ENCODE data around the gene ZBTB20.

Gene ZBTB20

DNA sequence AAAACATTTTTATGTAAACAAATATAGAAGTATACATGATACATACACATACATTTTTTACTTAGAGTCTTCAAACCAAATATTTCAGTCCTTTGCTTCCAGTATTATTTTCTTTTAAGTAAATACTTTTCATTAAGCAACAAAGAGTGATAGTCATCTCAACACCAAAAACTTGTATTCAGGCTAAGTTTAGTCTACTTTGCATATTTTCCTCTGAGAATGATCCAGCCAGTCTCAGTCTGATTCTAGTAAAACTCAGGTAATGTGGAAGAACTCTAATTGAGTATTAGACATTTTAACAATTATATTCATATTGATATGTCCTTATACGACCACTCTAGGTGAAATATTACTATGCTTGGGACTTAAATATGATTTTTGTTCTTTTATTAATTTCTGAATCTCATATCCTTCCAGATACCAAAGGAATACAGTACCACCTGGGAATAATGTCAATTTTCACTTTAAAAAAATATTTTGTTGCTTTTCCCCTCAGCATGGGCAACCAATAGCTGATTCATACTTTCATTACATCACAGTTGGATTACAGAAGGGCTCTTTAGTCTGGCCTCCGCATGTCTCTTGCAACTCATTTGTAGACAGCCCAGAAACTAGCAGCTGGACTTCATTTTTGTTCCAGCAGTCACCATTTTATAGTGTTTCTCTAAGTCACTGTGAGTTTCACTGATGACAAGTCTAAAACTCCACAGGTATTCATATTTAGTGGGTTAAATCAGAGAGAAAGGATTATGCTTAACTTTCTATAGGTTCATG lies 390.4 kb downstream of the ZBTB20 start:
- in situ Hi-C loops (cut with MboI; ENCODE audit: low pct_unique_long_range_greater_than_20kb, low sequenced_read_pairs) = no loop called here
- DNase-seq = no peak

DNA sequence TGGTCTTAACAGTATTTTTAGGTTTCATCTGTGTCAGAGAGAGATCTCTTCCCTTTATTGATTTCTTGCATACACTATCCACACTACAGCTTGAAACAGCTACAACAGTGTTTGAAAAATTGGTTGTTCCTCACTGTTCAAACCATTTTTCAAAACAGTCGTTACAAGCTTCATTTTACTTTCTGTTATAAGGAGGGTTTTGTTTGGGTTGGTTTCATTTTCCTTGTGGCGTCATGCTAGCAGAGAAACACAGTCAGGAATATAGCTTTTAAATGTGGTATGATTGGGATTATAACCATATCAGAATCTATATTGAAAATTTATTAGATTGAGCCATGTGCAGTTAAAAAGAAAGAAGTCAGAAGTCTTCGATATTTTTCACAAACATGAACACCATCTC lies 400.6 kb downstream of the ZBTB20 start:
- no peak for DNase-seq

DNA sequence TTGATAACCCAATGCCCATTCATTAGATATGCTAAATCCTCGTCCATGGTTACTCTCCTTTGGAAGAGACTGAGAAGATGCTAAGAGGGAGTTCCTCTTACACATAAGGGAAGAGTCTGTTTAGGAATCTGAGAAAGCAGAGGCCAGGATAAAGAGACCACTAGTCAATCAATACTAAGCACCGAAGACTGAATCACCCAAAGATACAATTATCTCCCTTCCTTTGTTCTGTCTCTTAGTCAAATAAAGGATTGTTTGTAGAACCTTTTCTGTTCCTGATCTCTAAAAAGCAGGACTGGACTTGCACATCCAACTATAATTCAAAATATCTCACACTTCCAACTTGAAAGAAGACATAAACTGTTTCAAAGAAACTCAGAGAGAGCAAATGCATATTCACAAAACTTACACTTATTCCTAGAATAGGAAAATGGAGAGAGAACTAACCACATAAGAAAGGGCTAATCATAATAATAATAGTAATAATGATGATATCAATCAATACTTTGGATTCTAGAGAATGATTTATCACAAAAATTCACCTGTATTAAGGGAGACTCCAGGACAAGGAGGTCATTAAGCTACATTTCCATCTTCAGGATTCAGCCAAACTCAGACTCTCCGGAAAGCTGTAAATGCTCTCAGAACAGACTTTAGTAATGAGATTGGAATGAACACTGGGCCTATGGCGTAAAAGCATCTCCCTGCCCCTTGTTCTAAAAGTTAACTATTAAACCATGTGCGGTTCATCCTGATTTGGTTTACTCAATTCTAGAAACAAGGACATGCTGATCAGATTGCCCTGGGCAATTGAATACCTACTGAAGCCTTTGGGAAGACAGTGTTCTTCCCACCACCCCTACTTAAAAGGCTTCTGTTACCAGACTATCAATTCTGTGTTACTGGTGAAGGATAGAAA lies 401.5 kb downstream of the ZBTB20 start:
- in situ Hi-C loops (cut with MboI; ENCODE audit: low pct_unique_long_range_greater_than_20kb, low sequenced_read_pairs) = no loop called here
- no peak for DNase-seq

More for the DNA sequence above, 400.6 kb downstream of the ZBTB20 start:
- in situ Hi-C loops (cut with MboI; ENCODE audit: low pct_unique_long_range_greater_than_20kb, low sequenced_read_pairs) = no loop called here

DNA sequence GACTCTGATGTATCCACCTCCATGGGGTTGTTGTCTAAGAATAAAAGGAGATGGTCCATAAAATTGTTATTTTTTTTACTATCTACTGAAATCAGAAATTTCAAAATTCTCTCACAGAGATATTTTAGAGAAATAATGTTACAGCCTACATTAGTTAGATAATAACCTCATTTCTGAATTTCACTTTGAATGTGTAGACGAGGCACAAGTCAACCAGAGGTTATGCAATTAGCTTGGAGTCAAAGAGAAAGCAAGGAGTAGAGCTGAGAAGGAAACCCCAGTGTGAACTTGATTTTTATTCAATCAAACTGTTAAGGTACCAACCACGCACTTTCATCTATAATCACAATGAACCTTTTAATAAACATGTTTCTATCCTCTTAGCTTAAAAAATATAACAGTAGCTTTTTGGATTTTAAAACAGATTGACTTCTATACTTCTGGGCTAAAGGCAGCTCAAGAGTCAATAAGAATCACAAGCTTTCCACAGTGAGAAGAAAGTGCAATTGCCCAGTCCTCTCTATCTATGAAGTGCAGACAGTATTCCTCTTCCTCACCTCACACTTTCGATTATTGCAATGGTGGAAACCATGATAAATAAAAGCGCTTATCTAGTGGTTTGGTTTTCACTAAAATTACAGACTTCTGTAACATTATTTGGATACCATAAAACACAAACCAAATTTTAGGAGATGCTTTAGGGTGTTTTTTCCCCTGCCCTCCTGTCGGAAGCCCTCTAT lies 403.2 kb downstream of the ZBTB20 start:
- in situ Hi-C loops (cut with MboI; ENCODE audit: low pct_unique_long_range_greater_than_20kb, low sequenced_read_pairs) = no loop called here

DNA sequence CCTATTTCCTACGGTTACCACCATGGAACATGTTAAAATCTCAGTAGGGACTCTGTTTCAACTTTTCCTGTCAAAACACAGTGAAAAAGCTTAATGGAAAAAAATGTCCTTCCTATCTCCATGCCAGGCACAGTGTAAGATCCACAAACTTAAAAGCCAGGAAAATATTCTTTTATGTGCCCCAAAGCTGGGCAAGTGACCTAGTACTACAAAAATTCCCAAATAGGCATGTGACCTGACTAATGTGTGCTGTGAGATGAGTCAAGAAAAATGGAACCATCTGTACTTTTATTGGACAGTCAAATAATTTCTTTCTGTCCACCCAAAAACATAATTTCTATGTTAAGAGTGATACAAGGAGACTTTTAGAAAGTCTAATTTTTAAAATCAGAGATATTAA lies 406.0 kb downstream of the ZBTB20 start:
- in situ Hi-C loops (cut with MboI; ENCODE audit: low pct_unique_long_range_greater_than_20kb, low sequenced_read_pairs) = no loop called here
- no peak for DNase-seq

More for the DNA sequence above, 403.2 kb downstream of the ZBTB20 start:
- DNase-seq = no peak

DNA sequence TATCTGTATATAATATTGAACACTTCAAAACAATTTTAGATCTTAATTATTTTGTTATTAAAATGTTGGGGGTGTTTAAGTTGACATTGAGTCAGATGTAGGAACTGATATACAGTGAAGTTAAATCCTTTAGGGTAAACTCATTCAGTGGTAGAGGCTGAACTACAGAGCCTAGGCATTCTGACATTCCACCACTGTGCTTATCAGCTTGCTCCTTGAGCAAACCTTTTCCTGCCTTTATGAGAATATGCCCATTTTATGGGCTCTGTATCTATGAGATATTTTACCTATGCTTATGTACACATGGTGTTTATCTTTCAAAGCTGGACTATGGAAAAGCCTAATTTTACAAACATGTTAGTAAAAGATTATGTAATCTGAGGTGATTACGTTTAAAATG lies 407.5 kb downstream of the ZBTB20 start:
- in situ Hi-C loops (cut with MboI; ENCODE audit: low pct_unique_long_range_greater_than_20kb, low sequenced_read_pairs) = no loop called here
- no peak for DNase-seq

DNA sequence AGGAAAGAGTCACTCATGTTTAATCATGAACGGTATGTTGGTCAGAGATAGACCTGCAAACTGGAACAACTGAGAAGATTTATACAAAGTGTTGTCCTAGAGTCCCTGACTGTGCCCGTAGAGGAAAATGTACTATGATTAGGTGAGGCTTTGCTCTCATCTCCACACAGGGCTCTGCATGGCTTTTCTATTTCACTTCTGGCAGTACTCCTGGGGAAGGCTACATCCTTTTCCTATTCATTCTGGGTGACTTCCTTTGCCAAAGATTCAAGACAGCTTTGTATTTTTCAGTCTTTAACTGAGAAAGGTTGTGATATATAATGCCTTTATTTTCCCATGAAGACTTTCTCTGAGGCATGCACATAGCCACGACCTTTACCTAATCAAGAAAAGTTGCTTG lies 414.7 kb downstream of the ZBTB20 start:
- DNase-seq = no peak
- in situ Hi-C loops (cut with MboI; ENCODE audit: low pct_unique_long_range_greater_than_20kb, low sequenced_read_pairs) = no loop called here

DNA sequence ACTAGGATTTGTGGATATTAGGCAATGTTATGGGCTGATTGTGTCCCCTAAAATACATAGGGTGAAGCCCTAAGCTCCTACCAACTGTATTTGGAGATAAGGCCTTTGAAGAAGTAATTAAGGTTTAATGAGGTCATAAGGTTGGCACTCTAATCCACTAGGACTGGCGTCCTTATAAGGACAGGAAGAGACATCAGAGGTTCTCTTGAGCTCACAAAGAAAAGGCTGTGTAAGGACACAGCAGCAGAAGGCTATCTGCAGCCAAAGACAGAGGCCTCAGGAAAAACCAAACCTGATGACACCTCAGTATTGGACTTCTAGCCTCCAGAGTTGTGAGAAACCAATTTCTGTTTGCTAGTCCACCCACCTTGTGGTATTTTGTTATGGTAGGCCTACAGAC lies 416.7 kb downstream of the ZBTB20 start:
- no peak for DNase-seq
- in situ Hi-C loops (cut with MboI; ENCODE audit: low pct_unique_long_range_greater_than_20kb, low sequenced_read_pairs) = no loop called here

DNA sequence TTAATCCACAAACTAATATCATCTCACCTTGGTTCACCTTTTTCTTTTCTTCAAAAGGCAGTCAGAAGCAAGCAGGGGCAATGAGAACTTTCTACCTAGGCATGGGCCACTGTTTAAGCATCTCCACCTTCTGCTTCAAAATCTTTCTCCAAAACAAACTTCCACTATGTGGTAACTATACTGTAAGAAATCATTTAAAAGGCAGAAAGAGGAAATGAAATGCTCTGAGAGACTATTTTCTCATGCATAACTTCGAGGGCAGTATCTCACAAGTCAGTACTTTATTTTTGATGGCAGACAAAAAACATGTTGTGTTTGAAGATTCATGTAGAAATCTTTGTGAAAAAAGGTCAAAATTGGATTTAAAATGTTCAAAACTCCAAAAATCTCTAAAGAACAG lies 419.7 kb downstream of the ZBTB20 start:
- peak; percentile 8 for DNase-seq
- in situ Hi-C loops (cut with MboI; ENCODE audit: low pct_unique_long_range_greater_than_20kb, low sequenced_read_pairs) = no loop called here

DNA sequence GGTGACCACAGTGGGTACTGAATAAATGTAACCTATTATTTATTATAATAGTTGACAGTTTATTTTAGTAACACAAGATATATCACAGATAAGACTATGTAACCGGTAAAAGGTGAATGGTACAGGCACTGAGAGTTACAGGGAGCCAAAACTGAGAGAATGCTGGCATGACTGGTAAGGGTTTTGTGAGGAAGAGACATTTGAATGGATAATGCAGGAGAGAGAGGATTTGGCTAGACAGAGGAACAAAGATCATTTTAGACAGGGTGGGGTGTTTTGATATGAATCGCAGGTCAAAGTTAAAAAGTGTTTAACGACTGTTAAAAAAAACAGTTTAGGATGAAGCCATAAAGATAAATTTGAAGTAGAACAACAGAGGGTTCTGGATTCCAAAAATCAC lies 421.1 kb downstream of the ZBTB20 start:
- in situ Hi-C loops (cut with MboI; ENCODE audit: low pct_unique_long_range_greater_than_20kb, low sequenced_read_pairs) = no loop called here
- no peak for DNase-seq

DNA sequence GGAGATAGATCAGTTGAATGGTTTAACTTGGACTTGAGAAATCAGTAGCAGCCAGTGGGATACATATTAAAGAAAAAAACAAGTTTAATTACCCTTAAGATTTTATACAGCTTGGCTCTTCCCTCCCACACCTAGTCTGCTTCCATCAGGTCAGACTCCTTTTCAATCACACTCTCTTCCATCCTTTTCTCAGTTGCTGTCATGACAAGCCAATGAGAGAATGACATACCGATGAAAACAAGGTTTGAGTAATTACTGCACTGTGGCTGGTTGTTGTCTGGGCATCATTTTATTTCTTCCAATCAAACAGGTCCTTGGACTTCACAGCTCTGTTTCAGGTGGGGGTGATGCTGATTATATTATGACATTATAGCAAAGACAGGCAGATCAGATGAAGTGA lies 424.6 kb downstream of the ZBTB20 start:
- in situ Hi-C loops (cut with MboI; ENCODE audit: low pct_unique_long_range_greater_than_20kb, low sequenced_read_pairs) = no loop called here

DNA sequence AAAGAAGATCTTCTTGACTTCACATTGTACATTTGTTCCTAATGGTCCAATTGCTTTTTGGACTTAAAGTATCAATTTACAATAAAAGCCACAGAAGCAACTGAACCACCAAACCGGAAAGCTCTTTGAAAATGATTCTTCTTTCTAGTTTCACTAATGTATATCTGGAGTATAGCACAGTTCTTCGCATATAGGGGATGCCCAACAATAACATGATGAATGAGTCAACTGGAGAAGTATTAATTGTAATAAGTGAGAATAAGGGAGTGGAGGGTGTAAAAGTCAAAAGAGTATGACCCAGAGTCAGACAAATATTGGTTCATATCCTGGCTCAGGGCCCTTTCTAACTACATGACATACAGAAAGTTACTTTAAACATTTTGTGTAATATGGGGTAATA lies 425.2 kb downstream of the ZBTB20 start:
- in situ Hi-C loops (cut with MboI; ENCODE audit: low pct_unique_long_range_greater_than_20kb, low sequenced_read_pairs) = no loop called here
- no peak for DNase-seq

More for the DNA sequence above, 424.6 kb downstream of the ZBTB20 start:
- no peak for DNase-seq

DNA sequence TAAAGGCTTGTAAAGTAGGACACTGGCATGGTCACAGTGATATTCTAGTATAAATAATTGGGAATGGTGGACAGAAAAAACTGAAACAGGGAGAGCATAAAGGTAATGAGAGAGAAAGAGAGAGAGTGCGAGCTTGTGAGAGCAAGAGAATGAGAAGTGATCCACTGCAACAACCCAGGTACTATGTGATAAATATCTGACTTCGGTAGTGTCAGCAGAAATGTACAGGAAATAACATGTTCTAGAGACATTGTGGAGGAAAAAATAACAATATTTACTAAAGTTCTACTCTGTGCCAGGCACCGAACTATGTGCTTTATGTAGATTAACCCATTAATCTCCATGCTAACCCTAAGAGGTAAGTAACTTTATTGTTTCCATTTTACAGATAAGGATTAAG lies 425.9 kb downstream of the ZBTB20 start:
- in situ Hi-C loops (cut with MboI; ENCODE audit: low pct_unique_long_range_greater_than_20kb, low sequenced_read_pairs) = no loop called here
- DNase-seq = no peak

DNA sequence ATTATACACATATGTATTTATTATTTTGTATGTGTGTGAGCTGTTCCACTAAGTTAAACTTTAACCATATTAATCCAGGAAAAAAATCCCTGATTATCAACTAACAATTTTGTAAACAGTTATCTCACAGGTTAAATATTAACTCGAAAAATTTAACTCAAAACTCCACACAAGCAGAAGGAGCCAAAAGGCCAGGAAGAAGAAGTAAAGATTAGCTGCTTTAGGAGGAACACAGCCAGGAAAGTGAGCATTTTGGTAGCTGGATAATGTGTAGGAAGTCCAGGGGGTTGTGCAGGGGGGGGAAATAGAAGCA lies 428.2 kb downstream of the ZBTB20 start:
- no peak for DNase-seq
- in situ Hi-C loops (cut with MboI; ENCODE audit: low pct_unique_long_range_greater_than_20kb, low sequenced_read_pairs) = no loop called here

DNA sequence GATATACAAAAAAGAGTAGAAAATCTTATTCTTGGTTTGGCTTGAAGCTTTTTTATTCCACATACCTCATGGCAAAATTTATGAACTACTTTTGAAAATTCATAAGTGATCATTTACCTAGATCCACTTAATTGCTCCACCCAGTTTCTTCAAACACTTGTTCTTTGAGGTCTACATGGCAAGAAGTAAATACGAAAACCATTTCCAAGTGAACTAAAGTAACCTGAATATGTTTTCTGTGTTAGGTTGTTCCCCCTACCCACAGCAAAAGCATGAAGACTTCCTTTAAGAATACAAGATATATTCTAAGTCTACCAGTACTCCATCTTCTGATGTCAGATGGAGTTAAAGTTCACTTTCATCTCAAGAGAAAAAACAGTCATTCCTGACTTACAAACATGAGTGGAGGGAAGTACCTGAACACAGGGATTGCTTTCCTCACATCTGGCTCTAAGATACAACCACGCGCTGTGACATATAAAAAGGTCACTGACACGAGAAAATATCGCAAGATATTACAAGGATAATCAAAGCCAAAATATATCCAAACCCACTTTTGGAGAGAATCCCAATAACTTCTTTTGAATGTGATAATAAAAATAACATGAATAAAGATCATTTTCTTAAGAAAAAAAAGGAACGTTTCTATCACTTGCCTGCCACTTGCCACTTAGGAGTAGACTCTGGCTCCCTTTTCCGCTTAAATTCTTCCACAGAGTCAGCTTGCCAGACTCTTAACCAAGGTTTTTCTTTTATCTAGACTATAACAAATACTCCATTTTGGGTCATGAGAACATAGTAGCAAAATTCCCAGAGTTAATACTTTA lies 428.8 kb downstream of the ZBTB20 start:
- no peak for DNase-seq
- in situ Hi-C loops (cut with MboI; ENCODE audit: low pct_unique_long_range_greater_than_20kb, low sequenced_read_pairs) = no loop called here

DNA sequence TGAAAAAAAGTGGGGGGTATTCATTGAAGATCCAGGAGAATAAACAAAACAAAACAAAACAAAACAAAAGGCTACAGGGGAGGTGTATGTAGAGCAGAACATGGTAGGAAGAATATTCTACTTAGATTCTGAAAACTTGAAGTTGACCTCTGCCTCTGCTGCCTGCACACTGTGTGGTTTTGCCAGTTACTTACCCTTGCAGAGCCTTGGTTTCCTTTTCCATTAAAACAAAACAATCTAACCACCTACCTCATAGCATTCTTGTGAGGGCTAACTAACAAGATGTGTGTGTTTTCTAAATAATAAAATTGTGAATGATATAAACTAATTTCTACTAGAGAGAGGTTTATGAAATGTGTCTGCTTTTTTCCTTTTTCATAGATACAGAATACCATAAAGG lies 430.2 kb downstream of the ZBTB20 start:
- no peak for DNase-seq
- in situ Hi-C loops (cut with MboI; ENCODE audit: low pct_unique_long_range_greater_than_20kb, low sequenced_read_pairs) = no loop called here

DNA sequence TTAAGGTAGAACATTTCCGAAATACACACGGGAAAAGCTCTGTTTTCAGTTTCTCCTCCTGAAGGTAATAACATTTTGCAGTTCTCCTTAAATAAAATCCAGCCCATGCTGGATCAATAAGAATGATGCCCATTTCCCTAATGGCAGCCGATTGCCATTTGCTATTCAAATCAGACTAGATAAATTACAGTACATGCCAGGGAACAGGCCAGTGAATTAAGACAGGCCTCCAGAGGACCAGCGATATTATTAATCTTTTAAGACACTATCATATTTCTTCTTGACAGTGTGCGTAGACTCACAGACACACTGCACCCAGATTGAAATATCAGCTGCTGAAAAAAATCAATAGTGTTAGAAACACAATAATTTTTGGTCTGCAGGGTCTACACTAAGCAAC lies 431.0 kb downstream of the ZBTB20 start:
- no peak for DNase-seq
- in situ Hi-C loops (cut with MboI; ENCODE audit: low pct_unique_long_range_greater_than_20kb, low sequenced_read_pairs) = no loop called here

DNA sequence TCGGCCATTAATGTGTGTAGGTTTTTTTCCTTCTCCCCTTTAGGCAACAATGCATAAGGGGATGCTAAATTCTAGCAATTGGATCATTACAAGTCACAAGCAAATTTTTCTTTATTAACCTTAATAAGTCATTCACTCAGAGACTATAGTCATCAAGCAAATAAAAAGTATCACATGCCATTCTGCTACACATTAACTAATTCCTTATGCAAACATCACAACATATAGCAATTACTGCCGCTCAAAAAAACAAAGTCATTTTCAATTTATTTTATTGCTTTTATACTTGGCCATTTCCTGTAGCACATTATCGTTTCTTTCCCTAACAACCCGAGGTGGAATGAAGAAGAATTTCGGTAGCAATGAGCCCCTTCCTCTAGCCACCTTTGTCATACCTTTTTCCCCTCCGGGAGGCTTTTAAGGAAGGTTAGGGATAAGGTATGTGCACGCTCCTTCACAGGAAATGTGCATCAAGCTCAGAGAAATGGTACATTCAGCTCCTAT lies 432.1 kb downstream of the ZBTB20 start:
- no peak for DNase-seq
- in situ Hi-C loops (cut with MboI; ENCODE audit: low pct_unique_long_range_greater_than_20kb, low sequenced_read_pairs) = no loop called here

DNA sequence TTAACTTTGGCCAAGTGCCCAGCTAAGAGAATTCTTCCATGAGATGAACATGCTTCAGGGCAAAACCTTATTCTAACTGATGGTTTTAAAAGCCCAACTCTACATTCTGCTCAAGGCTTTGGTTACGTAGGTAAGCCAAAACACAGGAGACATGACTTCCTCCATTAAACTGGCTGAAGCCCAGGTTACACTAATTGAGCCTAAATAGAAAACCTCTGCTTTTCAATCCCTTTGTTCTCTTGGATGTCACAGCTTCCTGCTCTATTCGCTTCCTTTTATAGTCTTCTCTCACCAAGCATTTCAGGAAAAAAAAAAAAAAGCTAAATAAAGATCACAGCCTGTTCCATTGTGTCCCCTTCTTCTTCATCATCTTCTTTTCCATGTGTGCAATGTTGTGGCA lies 432.9 kb downstream of the ZBTB20 start:
- no peak for DNase-seq
- in situ Hi-C loops (cut with MboI; ENCODE audit: low pct_unique_long_range_greater_than_20kb, low sequenced_read_pairs) = no loop called here
